ENCODE measurements around the gene ACTN1.

The ACTN1 gene

GRCh38 chr14:68890173-68890931 is 88.8 kb downstream of the ACTN1 start:
- no peaks in the 10 kb centered on the region for H3K27me3 ChIP-seq (ENCODE audit: insufficient read depth, poor library complexity, severe bottlenecking)
- no peak overlapping the region for H3K4me3 ChIP-seq (ENCODE audit: severe bottlenecking)
- H3K36me3 ChIP-seq (ENCODE audit: low read depth), result peaks cover 100% of the 10 kb centered on the region
- no peak for TF ChIP-seq CTCF (IDR thresholded peaks at IDR 0.05; ENCODE audit: poor library complexity, severe bottlenecking)
- H3K4me1 ChIP-seq (ENCODE audit: insufficient read depth, poor library complexity, severe bottlenecking), result peaks cover 5% of the 10 kb centered on the region
- ATAC-seq (ENCODE audit: low read depth) (no peak), DNase-seq (ENCODE audit: low spot score) (peak; percentile 64)
- H3K27ac ChIP-seq (ENCODE audit: poor library complexity, severe bottlenecking), result no peak overlapping the region
- no peaks in the 10 kb centered on the region for H3K9me3 ChIP-seq (ENCODE audit: severe bottlenecking)

GRCh38 chr14:68888883-68889282 is 90.2 kb downstream of the ACTN1 start:
- Histone ChIP-seq H3K27me3 (ENCODE audit: insufficient read depth, poor library complexity, severe bottlenecking) (no peaks in the 10 kb centered on the region), H3K36me3 (ENCODE audit: low read depth) (peaks cover 100% of the 10 kb centered on the region), H3K4me3 (ENCODE audit: severe bottlenecking) (no peak overlapping the region), H3K4me1 (ENCODE audit: insufficient read depth, poor library complexity, severe bottlenecking) (peaks cover 19% of the 10 kb centered on the region), H3K9me3 (ENCODE audit: severe bottlenecking) (no peaks in the 10 kb centered on the region), H3K27ac (ENCODE audit: poor library complexity, severe bottlenecking) (no peak overlapping the region)
- ATAC-seq (ENCODE audit: low read depth) (no peak), DNase-seq (ENCODE audit: low spot score) (peak; percentile 40)
- TF ChIP-seq CTCF (IDR thresholded peaks at IDR 0.05; ENCODE audit: poor library complexity, severe bottlenecking), result no peak

DNA sequence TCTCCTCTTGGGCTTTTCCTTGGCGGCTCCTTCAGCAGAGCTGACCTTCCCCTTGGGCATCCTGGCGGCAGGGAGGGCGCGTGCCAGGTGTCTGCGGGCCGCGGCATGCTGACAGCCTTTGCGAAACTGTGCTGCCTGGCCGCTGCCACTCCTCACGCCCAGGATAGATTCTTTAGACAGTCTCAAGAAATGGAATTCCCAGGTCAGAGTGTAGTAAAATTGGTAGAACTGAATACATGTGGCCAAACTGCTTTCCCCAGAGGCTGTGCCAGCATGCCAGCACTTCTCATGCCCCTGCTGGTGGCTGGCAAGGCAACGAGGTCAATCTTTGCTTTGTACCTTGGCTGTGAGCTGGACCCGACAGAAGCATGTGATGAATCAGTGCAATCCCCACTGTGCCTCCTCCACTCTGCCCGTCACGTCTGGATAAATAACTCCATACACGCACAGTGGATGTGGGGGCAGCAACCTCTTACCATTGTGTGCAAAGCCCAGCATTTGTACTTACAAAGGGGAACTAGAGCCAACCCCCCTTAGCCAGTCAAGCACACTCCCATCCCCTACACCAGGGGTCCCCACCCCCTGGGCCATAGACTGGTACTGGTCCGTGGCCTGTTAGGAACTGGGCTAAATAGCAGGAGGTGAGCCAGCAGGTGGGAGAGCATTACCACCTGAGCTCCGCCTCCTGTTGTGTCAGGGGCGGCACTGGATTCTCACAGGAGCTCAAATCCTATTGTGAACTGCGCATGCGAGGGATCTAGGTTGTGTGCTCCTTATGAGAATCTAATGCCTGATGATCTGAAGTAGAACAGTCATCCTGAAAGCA is 90.9 kb downstream of the ACTN1 start:
- Histone ChIP-seq H3K9me3 (ENCODE audit: severe bottlenecking) (no peaks in the 10 kb centered on the region), H3K4me1 (ENCODE audit: insufficient read depth, poor library complexity, severe bottlenecking) (peaks cover 19% of the 10 kb centered on the region), H3K27ac (ENCODE audit: poor library complexity, severe bottlenecking) (no peak overlapping the region), H3K4me3 (ENCODE audit: severe bottlenecking) (no peak overlapping the region), H3K27me3 (ENCODE audit: insufficient read depth, poor library complexity, severe bottlenecking) (no peaks in the 10 kb centered on the region), H3K36me3 (ENCODE audit: low read depth) (peaks cover 100% of the 10 kb centered on the region)
- no peak for TF ChIP-seq CTCF (IDR thresholded peaks at IDR 0.05; ENCODE audit: poor library complexity, severe bottlenecking)
- ATAC-seq (ENCODE audit: low read depth) (no peak), DNase-seq (ENCODE audit: low spot score) (peak; percentile 55)

GRCh38 chr14:68886109-68886434 is 93.0 kb downstream of the ACTN1 start:
- ATAC-seq (ENCODE audit: low read depth), result no peak

More at GRCh38 chr14:68886109-68886434, 93.0 kb downstream of the ACTN1 start:
- Histone ChIP-seq H3K4me3 (ENCODE audit: severe bottlenecking) (no peak overlapping the region), H3K36me3 (ENCODE audit: low read depth) (peaks cover 100% of the 10 kb centered on the region), H3K4me1 (ENCODE audit: insufficient read depth, poor library complexity, severe bottlenecking) (peaks cover 19% of the 10 kb centered on the region), H3K9me3 (ENCODE audit: severe bottlenecking) (no peaks in the 10 kb centered on the region), H3K27me3 (ENCODE audit: insufficient read depth, poor library complexity, severe bottlenecking) (no peaks in the 10 kb centered on the region), H3K27ac (ENCODE audit: poor library complexity, severe bottlenecking) (no peak overlapping the region)
- peak; percentile 24 for DNase-seq (ENCODE audit: low spot score)
- no peak for TF ChIP-seq CTCF (IDR thresholded peaks at IDR 0.05; ENCODE audit: poor library complexity, severe bottlenecking)
